ENCODE data around the gene SEMA3E.

- no peak for TF ChIP-seq CTCF (IDR thresholded peaks at IDR 0.05)
- no peak for TF ChIP-seq POLR2A (IDR thresholded peaks at IDR 0.05)
Observed at GRCh38 chr7:83603649-83604048, 45.3 kb downstream of the SEMA3E start.
